BLaER1 treated with 17β-estradiol and CSF1 and Interleukin-3, amounts not matched to agents 10 nM and 100 nM (cell line): ENCODE data around the gene VCPKMT.

Experiments used
- H3K27ac ChIP-seq, 11 experiments: shearing (Covaris generic); formaldehyde crosslinking; 2 replicates each; pipeline ENCODE4 v1.8.1; 2022
- H3K27me3 ChIP-seq, 11 experiments: shearing (Covaris generic); formaldehyde crosslinking; 2 replicates each; pipeline ENCODE4 v1.8.1; 2022
- H3K36me3 ChIP-seq, 11 experiments: shearing (Covaris generic); formaldehyde crosslinking; 2 replicates each; pipeline ENCODE4 v1.8.1; 2022
- H3K4me1 ChIP-seq, 10 experiments: shearing (Covaris generic); formaldehyde crosslinking; 2 replicates each; pipeline ENCODE4 v1.8.1; 2022
- H3K4me2 ChIP-seq, 11 experiments: shearing (Covaris generic); formaldehyde crosslinking; 2 replicates each; pipeline ENCODE4 v1.8.1; 2022
- H3K4me3 ChIP-seq, 10 experiments: shearing (Covaris generic); formaldehyde crosslinking; 2 replicates each; pipeline ENCODE4 v1.8.1; 2022
- H3K9ac ChIP-seq, 11 experiments: shearing (Covaris generic); formaldehyde crosslinking; 2 replicates each; pipeline ENCODE4 v1.8.1; 2022
- H3K9me3 ChIP-seq, 11 experiments: shearing (Covaris generic); formaldehyde crosslinking; replicated peaks in 1 of 11; 2 replicates each; pipeline ENCODE4 v1.8.1; 2022
- H4K20me1 ChIP-seq, 11 experiments: shearing (Covaris generic); formaldehyde crosslinking; 2 replicates each; pipeline ENCODE4 v1.8.1; 2022
- Cebpa-rat ChIP-seq, 11 experiments: shearing (Covaris generic); IDR thresholded peaks; 2 replicates each; pipeline ENCODE4 v1.8.1; 2022

The VCPKMT gene

GRCh38 chr14:50116966-50117365 is 594 bp upstream of the VCPKMT start:
- Histone ChIP-seq H3K9ac (peak overlapping the region; percentile 79 to 95 (median 90)), H4K20me1 (peaks cover 0 to 30% (median 0%) of the 10 kb centered on the region in 11 experiments; a peak in 5 of 22 replicates), H3K4me3 (peak overlapping the region; percentile 70 to 83 (median 77)), H3K27ac (peak overlapping the region; percentile 63 to 93 (median 86)), H3K9me3 (no peaks in the 10 kb centered on the region), H3K36me3 (peaks cover 43 to 73% (median 54%) of the 10 kb centered on the region in 11 experiments), H3K4me1 (peaks cover 19 to 36% (median 26%) of the 10 kb centered on the region in 10 experiments), H3K27me3 (no peaks in the 10 kb centered on the region), H3K4me2 (peak overlapping the region; percentile 61 to 87 (median 73))
- no peak for TF ChIP-seq Cebpa-rat (IDR thresholded peaks at IDR 0.05)

- peak overlapping the region in 2 of 11 experiments; percentile 13 to 21; a peak in 3 of 22 replicates for H3K27ac ChIP-seq
- peaks cover 19 to 36% (median 26%) of the 10 kb centered on the region in 10 experiments for H3K4me1 ChIP-seq
- no peaks in the 10 kb centered on the region for H3K9me3 ChIP-seq
- peaks cover 56 to 82% (median 71%) of the 10 kb centered on the region in 11 experiments for H3K36me3 ChIP-seq
- peaks cover 0 to 56% (median 6%) of the 10 kb centered on the region in 11 experiments; a peak in 7 of 22 replicates for H4K20me1 ChIP-seq
- H3K4me3 ChIP-seq = no peak overlapping the region
- no peaks in the 10 kb centered on the region for H3K27me3 ChIP-seq
- peak overlapping the region in 4 of 11 experiments; percentile 8 to 83 (median 54); a peak in 4 of 22 replicates for H3K4me2 ChIP-seq
- TF ChIP-seq Cebpa-rat (IDR thresholded peaks at IDR 0.05) = no peak
- 0 out of 22 replicates have a peak overlapping the region, but pooled peaks of 2 of the 11 experiments have one; percentile 2 to 34 for H3K9ac ChIP-seq
Measured at GRCh38 chr14:50113381-50114035, 2.9 kb downstream of the VCPKMT start.

GRCh38 chr14:50110323-50111037 is 5.9 kb downstream of the VCPKMT start:
- Histone ChIP-seq H3K36me3 (peaks cover 65 to 96% (median 89%) of the 10 kb centered on the region in 11 experiments), H3K4me2 (no peak overlapping the region), H3K27me3 (no peaks in the 10 kb centered on the region), H3K4me1 (peaks cover 11 to 27% (median 16%) of the 10 kb centered on the region in 10 experiments), H3K9ac (0 out of 22 replicates have a peak overlapping the region, but pooled peaks of 1 of the 11 experiments have one; percentile 20), H3K4me3 (no peak overlapping the region), H3K9me3 (no peaks in the 10 kb centered on the region), H4K20me1 (peaks cover 0 to 68% (median 5%) of the 10 kb centered on the region in 11 experiments; a peak in 8 of 22 replicates), H3K27ac (no peak overlapping the region)
- no peak for TF ChIP-seq Cebpa-rat (IDR thresholded peaks at IDR 0.05)

GRCh38 chr14:50109342-50109741 is 7.0 kb downstream of the VCPKMT start:
- H3K9ac ChIP-seq = no peak overlapping the region
- no peaks in the 10 kb centered on the region for H3K9me3 ChIP-seq
- H3K27ac ChIP-seq = no peak overlapping the region
- H3K36me3 ChIP-seq = peaks cover 59 to 85% (median 79%) of the 10 kb centered on the region in 11 experiments
- H3K4me2 ChIP-seq = no peak overlapping the region
- peaks cover 0 to 58% (median 5%) of the 10 kb centered on the region in 11 experiments; a peak in 7 of 22 replicates for H4K20me1 ChIP-seq
- H3K4me3 ChIP-seq = no peak overlapping the region
- H3K4me1 ChIP-seq = peaks cover 0 to 21% (median 6%) of the 10 kb centered on the region in 10 experiments; a peak in 16 of 20 replicates
- no peak for TF ChIP-seq Cebpa-rat (IDR thresholded peaks at IDR 0.05)
- H3K27me3 ChIP-seq = no peaks in the 10 kb centered on the region

GRCh38 chr14:50107850-50108249 is 8.5 kb downstream of the VCPKMT start:
- no peaks in the 10 kb centered on the region for H3K27me3 ChIP-seq
- peaks cover 53 to 78% (median 66%) of the 10 kb centered on the region in 11 experiments for H3K36me3 ChIP-seq
- H3K4me2 ChIP-seq = no peak overlapping the region
- no peaks in the 10 kb centered on the region for H3K9me3 ChIP-seq
- H3K4me3 ChIP-seq = no peak overlapping the region
- H3K9ac ChIP-seq = peak overlapping the region in 1 of 11 experiments; percentile 48; a peak in 2 of 22 replicates
- peaks cover 0 to 47% (median 5%) of the 10 kb centered on the region in 11 experiments; a peak in 6 of 22 replicates for H4K20me1 ChIP-seq
- H3K4me1 ChIP-seq = peaks cover 0 to 23% (median 6%) of the 10 kb centered on the region in 10 experiments; a peak in 9 of 20 replicates
- no peak overlapping the region for H3K27ac ChIP-seq
- TF ChIP-seq Cebpa-rat (IDR thresholded peaks at IDR 0.05) = no peak

- H3K9me3 ChIP-seq = no peaks in the 10 kb centered on the region
- peaks cover 0 to 33% (median 5%) of the 10 kb centered on the region in 11 experiments; a peak in 4 of 22 replicates for H4K20me1 ChIP-seq
- no peak overlapping the region for H3K4me3 ChIP-seq
- H3K4me1 ChIP-seq = peaks cover 0 to 31% (median 6%) of the 10 kb centered on the region in 10 experiments; a peak in 8 of 20 replicates
- no peak overlapping the region for H3K27ac ChIP-seq
- no peak for TF ChIP-seq Cebpa-rat (IDR thresholded peaks at IDR 0.05)
- H3K36me3 ChIP-seq = peaks cover 41 to 61% (median 51%) of the 10 kb centered on the region in 11 experiments
- no peak overlapping the region for H3K9ac ChIP-seq
- no peaks in the 10 kb centered on the region for H3K27me3 ChIP-seq
- no peak overlapping the region for H3K4me2 ChIP-seq
Measured at GRCh38 chr14:50106178-50106577, 10.2 kb downstream of the VCPKMT start.

- peak overlapping the region in 3 of 11 experiments; percentile 37 to 68 (median 63); a peak in 6 of 22 replicates for H3K4me2 ChIP-seq
- peak overlapping the region in 4 of 11 experiments; percentile 12 to 60 (median 37); a peak in 4 of 22 replicates for H3K27ac ChIP-seq
- no peak overlapping the region for H3K4me3 ChIP-seq
- H3K4me1 ChIP-seq = peaks cover 0 to 31% (median 6%) of the 10 kb centered on the region in 10 experiments; a peak in 8 of 20 replicates
- peak overlapping the region in 3 of 11 experiments; percentile 0 to 58 (median 33); a peak in 3 of 22 replicates for H3K9ac ChIP-seq
- no peaks in the 10 kb centered on the region for H3K9me3 ChIP-seq
- peaks cover 0 to 15% (median 0%) of the 10 kb centered on the region in 11 experiments; a peak in 1 of 22 replicates for H4K20me1 ChIP-seq
- H3K27me3 ChIP-seq = no peaks in the 10 kb centered on the region
- no peak for TF ChIP-seq Cebpa-rat (IDR thresholded peaks at IDR 0.05)
- H3K36me3 ChIP-seq = peaks cover 17 to 53% (median 27%) of the 10 kb centered on the region in 11 experiments
Measured at GRCh38 chr14:50103558-50103957, 12.8 kb downstream of the VCPKMT start.

- Histone ChIP-seq H3K36me3 (peaks cover 5 to 32% (median 8%) of the 10 kb centered on the region in 11 experiments; a peak in 10 of 22 replicates), H3K4me3 (no peak overlapping the region), H3K4me2 (no peak overlapping the region), H3K9me3 (no peaks in the 10 kb centered on the region), H3K9ac (peak overlapping the region in 1 of 11 experiments; percentile 20; a peak in 1 of 22 replicates), H3K27ac (no peak overlapping the region), H3K4me1 (peaks cover 0 to 35% (median 6%) of the 10 kb centered on the region in 10 experiments; a peak in 11 of 20 replicates), H4K20me1 (peaks cover 0 to 6% (median 0%) of the 10 kb centered on the region in 11 experiments; a peak in 1 of 22 replicates), H3K27me3 (no peaks in the 10 kb centered on the region)
- no peak for TF ChIP-seq Cebpa-rat (IDR thresholded peaks at IDR 0.05)
Measured at GRCh38 chr14:50101417-50101816, 15.0 kb downstream of the VCPKMT start.
